Body of pancreas (tissue), 4 donors: ENCODE results near the gene NT5C. TPM values are rescaled to one million over a fixed set of nuclear protein-coding genes. Genes with fewer than 3 reads are reported as not detected.
A peak's percentile ranks its signal among the peaks of the same experiment; 100 is the strongest.

ENCODE experiments used
- ATAC-seq: fragments of 150-250 bp; one replicate; pipeline ENCODE4 v1.9.1; 2016
- DNase-seq, 4 donors: peaks; one replicate each; pipeline ENCODE4 v3.0.0-alpha.2; 2019
- H3K27ac ChIP-seq, 4 donors: fragments of 200-600 bp; sonication (generic); 1 replicate in 3 of 4; 2 replicates in 1 of 4; pipeline versions ENCODE4 v1.5.1 to v1.6.1; 2016 to 2019; ENCODE audit warnings: mild to moderate bottlenecking in 1 of 4, mixed read lengths in 1 of 4, moderate library complexity in 1 of 4
- H3K27me3 ChIP-seq, 2 donors: fragments of 200-600 bp; sonication (generic); one replicate each; pipeline ENCODE4 v1.6.0; 2016; ENCODE audit warnings: mild to moderate bottlenecking in 1 of 2
- H3K36me3 ChIP-seq, 2 donors: fragments of 200-600 bp; sonication (generic); replicated peaks in 1 of 2; 2 replicates each; pipeline ENCODE4 v1.5.1; 2016; ENCODE audit warnings: low read depth in 2 of 2; ENCODE audit not compliant: insufficient read depth in 1 of 2
- H3K4me1 ChIP-seq: fragments of 200-600 bp; sonication (generic); one replicate; pipeline ENCODE4 v1.6.0; 2016
- H3K4me3 ChIP-seq, 2 donors: fragments of 200-600 bp; sonication (generic); 1 replicate in 1 of 2; 2 replicates in 1 of 2; pipeline ENCODE4 v1.5.1; 2016 to 2019
- H3K9me3 ChIP-seq, 3 donors: fragments of 200-600 bp; sonication (generic); 1 replicate in 2 of 3; 2 replicates in 1 of 3; pipeline ENCODE4 v1.5.1; 2016
- CTCF ChIP-seq, 7 experiments: fragments of 450-650 bp in 4 of 7; fragments of 200-600 bp in 3 of 7; sonication (generic) in 3 of 7; IDR thresholded peaks; one replicate each; pipeline ENCODE4 v1.5.1; 2016 to 2019; ENCODE audit warnings: antibody characterized with exemption in 7 of 7
- POLR2A ChIP-seq, 3 donors: fragments of 450-650 bp; IDR thresholded peaks; one replicate each; pipeline ENCODE4 v1.6.1; 2016; ENCODE audit warnings: antibody characterized with exemption in 3 of 3, mild to moderate bottlenecking in 2 of 3
- whole genome bisulfite sequencing, 2 donors: methylation state at CpG; one replicate each; pipeline ENCODE4 v1.1.5; 2017; 5-methylcytosine and 5-hydroxymethylcytosine counted together
- intact Hi-C: fragments of 100-400 bp; cut with DNase I; formaldehyde crosslinking; loops from one replicate; pipeline ENCODE4 v1.15.1; 2023
- small RNA-seq: library from RNA; depleted of rRNA; stranded (forward); fragments of <200 nt; gene quantifications from one replicate; pipeline ENCODE3, GENCODE V24; 2016
- total RNA-seq, 2 donors: library from RNA; depleted of rRNA; stranded (reverse); fragments of >200 nt; gene quantifications; one replicate each; pipeline ENCODE4 v1.1.0, GENCODE V29; 2016

Gene NT5C
- total RNA-seq, 2 donors from 2014 or later, result 69.9 to 71.3 TPM

GRCh38 chr17:75084039-75084660 lies 47.4 kb downstream of the NT5C start:
- Histone ChIP-seq H3K27me3 (no peaks in the 10 kb centered on the region), H3K4me1 (peaks cover 26% of the 10 kb centered on the region), H3K4me3 (no peak overlapping the region), H3K9me3 (no peaks in the 10 kb centered on the region), H3K27ac (peak overlapping the region in 3 of 4 donors; percentile 16 to 73 (median 19)), H3K36me3 (no peaks in the 10 kb centered on the region)
- whole genome bisulfite sequencing, 2 donors, result 55 to 70% methylated on average over 11 to 14 of the region's 14 CpGs
- ATAC-seq, result no peak
- no peak for TF ChIP-seq CTCF (IDR thresholded peaks at IDR 0.05)
- no peak for TF ChIP-seq POLR2A (IDR thresholded peaks at IDR 0.05)
- intact Hi-C loops, result no loop called here
- peak in 1 of 4 donors; percentile 31 for DNase-seq

GRCh38 chr17:75082683-75083082 lies 48.9 kb downstream of the NT5C start:
- peaks cover 29% of the 10 kb centered on the region for H3K4me1 ChIP-seq
- no peaks in the 10 kb centered on the region for H3K9me3 ChIP-seq
- ATAC-seq (no peak), DNase-seq (no peak)
- TF ChIP-seq POLR2A (IDR thresholded peaks at IDR 0.05) (no peak), CTCF (IDR thresholded peaks at IDR 0.05) (no peak)
- intact Hi-C loops, result no loop called here
- H3K27me3 ChIP-seq, result no peaks in the 10 kb centered on the region
- no peak overlapping the region for H3K27ac ChIP-seq
- 58 to 59% methylated on average over 6 of the region's 6 CpGs for WGBS, 2 donors
- H3K4me3 ChIP-seq, result no peak overlapping the region
- H3K36me3 ChIP-seq, result no peaks in the 10 kb centered on the region

- H3K4me1 ChIP-seq, result peaks cover 30% of the 10 kb centered on the region
Observed at GRCh38 chr17:75081611-75082540, 49.7 kb downstream of the NT5C start.

More at GRCh38 chr17:75081611-75082540, 49.7 kb downstream of the NT5C start:
- 73 to 74% methylated on average over 10 to 13 of the region's 13 CpGs for WGBS, 2 donors
- Histone ChIP-seq H3K4me3 (no peak overlapping the region), H3K9me3 (no peaks in the 10 kb centered on the region), H3K27me3 (no peaks in the 10 kb centered on the region), H3K27ac (no peak overlapping the region), H3K36me3 (no peaks in the 10 kb centered on the region)
- intact Hi-C loops, result no loop called here
- DNase-seq (no peak), ATAC-seq (no peak)
- TF ChIP-seq CTCF (IDR thresholded peaks at IDR 0.05) (no peak), POLR2A (IDR thresholded peaks at IDR 0.05) (no peak)

Small RNAs within 50 kb of the gene (small RNA-seq; reads per million reads assigned to genes)
- not detected for gene RF00019

Other genes starting within 250 kb of the NT5C start
- not detected for gene FADS6, start 238.1 kb downstream of the NT5C start, total RNA-seq
- under 1 TPM in 1 of 2 donors, not detected in 1; under 0.01 TPM for gene USH1G, start 208.5 kb downstream of the NT5C start, total RNA-seq
- gene OTOP2, start 207.5 kb downstream of the NT5C start, total RNA-seq, result not detected
- 1 to 10 TPM in 1 of 2 donors, under 1 TPM in 1; 0.66 to 2.3 TPM for gene OTOP3, start 195.8 kb downstream of the NT5C start, total RNA-seq
- 100 to 1,000 TPM; 157 to 164 TPM for gene HID1, start 159.0 kb downstream of the NT5C start, total RNA-seq
- 10 to 100 TPM; 11.9 to 18.5 TPM for gene CDR2L, start 144.1 kb downstream of the NT5C start, total RNA-seq
- 10 to 100 TPM in 1 of 2 donors, not detected in 1; 16.9 TPM for gene MRPL58, start 119.1 kb downstream of the NT5C start, total RNA-seq
- gene ATP5PD, start 84.8 kb downstream of the NT5C start, total RNA-seq, result 100 to 1,000 TPM; 105 to 131 TPM
- gene KCTD2, start 84.5 kb downstream of the NT5C start, total RNA-seq, result 10 to 100 TPM; 11.2 to 12.7 TPM
- 10 to 100 TPM in 1 of 2 donors, 1 to 10 TPM in 1; 2.1 to 14.8 TPM for gene SLC16A5, start 43.8 kb downstream of the NT5C start, total RNA-seq
- gene ARMC7, start 21.8 kb downstream of the NT5C start, total RNA-seq, result 1 to 10 TPM; 6.7 to 7.9 TPM
- gene JPT1, start 22.8 kb upstream of the NT5C start, total RNA-seq, result 10 to 100 TPM; 17.4 to 42.5 TPM
- gene SUMO2, start 51.2 kb upstream of the NT5C start, total RNA-seq, result 10 to 100 TPM; 25.1 to 25.2 TPM
- 10 to 100 TPM; 19.7 to 40.2 TPM for gene NUP85, start 73.9 kb upstream of the NT5C start, total RNA-seq
- 10 to 100 TPM; 13.5 to 24.1 TPM for gene GGA3, start 129.9 kb upstream of the NT5C start, total RNA-seq
- gene MRPS7, start 130.1 kb upstream of the NT5C start, total RNA-seq, result 10 to 100 TPM; 13.7 to 25.4 TPM
- 10 to 100 TPM; 20.5 to 26.4 TPM for gene MIF4GD, start 139.5 kb upstream of the NT5C start, total RNA-seq
- 1 to 10 TPM; 7.6 to 8.3 TPM for gene SLC25A19, start 157.7 kb upstream of the NT5C start, total RNA-seq